HCT116 (cell line): ENCODE measurements around the gene MSI2.

Experiments used
- CEBPB ChIP-seq: IDR thresholded peaks from 2 replicates; pipeline ENCODE4 v1.6.1; 2012; ENCODE audit warnings: low read depth
- CTCF ChIP-seq, 3 experiments: fragments of 200-600 bp in 1 of 3; sonication (generic) in 1 of 3; IDR thresholded peaks in 2 of 3; conservative IDR thresholded peaks in 1 of 3; 2 replicates each; pipeline ENCODE4 v1.5.1; 2012 to 2017; ENCODE audit warnings: low read depth in 2 of 3, low read length in 2 of 3, antibody characterized with exemption in 1 of 3, borderline replicate concordance in 1 of 3, control low read depth in 1 of 3, mild to moderate bottlenecking in 1 of 3, mixed read lengths in 1 of 3, mixed run types in 1 of 3, moderate library complexity in 1 of 3; ENCODE audit not compliant: insufficient read depth in 1 of 3
- EZH2phosphoT487 ChIP-seq: fragments of 200-600 bp; IDR thresholded peaks from 2 replicates; pipeline ENCODE4 v1.6.1; 2018; ENCODE audit warnings: antibody characterized with exemption, borderline replicate concordance
- JUND ChIP-seq: IDR thresholded peaks from 2 replicates; pipeline ENCODE4 v1.6.1; 2012
- POLR2A ChIP-seq: IDR thresholded peaks from 2 replicates; pipeline ENCODE4 v1.7.0; 2011; ENCODE audit warnings: borderline replicate concordance; ENCODE audit not compliant: insufficient read depth, insufficient read length; ENCODE audit errors: extremely low read depth
- POLR2AphosphoS5 ChIP-seq: IDR thresholded peaks from 2 replicates; pipeline ENCODE4 v1.6.1; 2011; ENCODE audit warnings: mild to moderate bottlenecking, low read depth, low read length, moderate library complexity
- RAD21 ChIP-seq: IDR thresholded peaks from 2 replicates; pipeline ENCODE4 v1.6.1; 2012; ENCODE audit warnings: low read depth, mild to moderate bottlenecking
- REST ChIP-seq: IDR thresholded peaks from 2 replicates; pipeline ENCODE4 v1.6.1; 2012; ENCODE audit warnings: low read depth
- SRF ChIP-seq: IDR thresholded peaks from 2 replicates; pipeline ENCODE4 v1.6.1; 2012; ENCODE audit warnings: low read depth
- ZBTB33 ChIP-seq: IDR thresholded peaks from 2 replicates; pipeline ENCODE4 v1.6.1; 2011; ENCODE audit warnings: mild to moderate bottlenecking, low read length, moderate library complexity; ENCODE audit not compliant: insufficient replicate concordance; ENCODE audit errors: extremely low read depth

GRCh38 chr17:57550016-57550415 lies 293.7 kb downstream of the MSI2 start:
- TF ChIP-seq ZBTB33 (no peak), REST (no peak), CEBPB (no peak), RAD21 (no peak), POLR2A (no peak), CTCF (IDR thresholded peaks at IDR 0.05 in 2 of 3, conservative IDR thresholded peaks at IDR 0.05 in 1 of 3; ENCODE audit: borderline replicate concordance in 1 of 3, insufficient read depth in 1 of 3, low read depth in 2 of 3, low read length in 2 of 3) (no peak), JUND (no peak), EZH2phosphoT487 (no peak), POLR2AphosphoS5 (no peak), SRF (no peak)
